ENCODE measurements around the gene PTPRG.

DNA sequence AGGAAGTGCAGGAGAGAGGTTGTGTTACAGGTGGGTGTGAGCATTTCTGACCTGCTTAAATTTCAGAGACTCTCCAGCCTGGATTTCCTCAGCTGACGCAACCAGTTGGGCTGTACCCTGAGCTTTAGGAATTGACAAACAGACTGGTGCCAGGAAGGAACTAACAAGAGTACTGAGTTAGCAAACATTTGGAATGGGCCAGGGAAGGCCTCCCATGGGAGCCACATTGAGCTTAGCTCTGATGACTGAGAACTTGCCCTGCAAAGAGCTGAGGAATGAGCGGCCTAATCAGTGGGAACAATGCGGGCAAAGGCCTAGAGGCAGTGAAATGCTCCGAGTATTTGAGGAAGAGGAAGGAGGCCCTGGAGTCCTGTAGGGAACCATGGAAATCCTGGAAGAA is 557.8 kb downstream of the PTPRG start:
- no peak for TF ChIP-seq POLR2A (IDR thresholded peaks at IDR 0.05; ENCODE audit: low read depth)
- TF ChIP-seq, protein P1, sequence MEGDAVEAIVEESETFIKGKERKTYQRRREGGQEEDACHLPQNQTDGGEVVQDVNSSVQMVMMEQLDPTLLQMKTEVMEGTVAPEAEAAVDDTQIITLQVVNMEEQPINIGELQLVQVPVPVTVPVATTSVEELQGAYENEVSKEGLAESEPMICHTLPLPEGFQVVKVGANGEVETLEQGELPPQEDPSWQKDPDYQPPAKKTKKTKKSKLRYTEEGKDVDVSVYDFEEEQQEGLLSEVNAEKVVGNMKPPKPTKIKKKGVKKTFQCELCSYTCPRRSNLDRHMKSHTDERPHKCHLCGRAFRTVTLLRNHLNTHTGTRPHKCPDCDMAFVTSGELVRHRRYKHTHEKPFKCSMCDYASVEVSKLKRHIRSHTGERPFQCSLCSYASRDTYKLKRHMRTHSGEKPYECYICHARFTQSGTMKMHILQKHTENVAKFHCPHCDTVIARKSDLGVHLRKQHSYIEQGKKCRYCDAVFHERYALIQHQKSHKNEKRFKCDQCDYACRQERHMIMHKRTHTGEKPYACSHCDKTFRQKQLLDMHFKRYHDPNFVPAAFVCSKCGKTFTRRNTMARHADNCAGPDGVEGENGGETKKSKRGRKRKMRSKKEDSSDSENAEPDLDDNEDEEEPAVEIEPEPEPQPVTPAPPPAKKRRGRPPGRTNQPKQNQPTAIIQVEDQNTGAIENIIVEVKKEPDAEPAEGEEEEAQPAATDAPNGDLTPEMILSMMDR (IDR thresholded peaks at IDR 0.05), result no peak

Measured in esophagus muscularis mucosa (tissue), 3 donors.